Fibroblast of skin of back (primary cell): Measurements from ENCODE around the gene SKAP1.
"Not testable (repeated sequence)": the region's sequence is repeated elsewhere in the genome, so short reads cannot be mapped to it uniquely, and the experiment has no call there.

ENCODE experiments used
- DNase-seq: peaks from one replicate; pipeline ENCODE4 v3.0.0-alpha.2; 2013

SKAP1 gene

DNA sequence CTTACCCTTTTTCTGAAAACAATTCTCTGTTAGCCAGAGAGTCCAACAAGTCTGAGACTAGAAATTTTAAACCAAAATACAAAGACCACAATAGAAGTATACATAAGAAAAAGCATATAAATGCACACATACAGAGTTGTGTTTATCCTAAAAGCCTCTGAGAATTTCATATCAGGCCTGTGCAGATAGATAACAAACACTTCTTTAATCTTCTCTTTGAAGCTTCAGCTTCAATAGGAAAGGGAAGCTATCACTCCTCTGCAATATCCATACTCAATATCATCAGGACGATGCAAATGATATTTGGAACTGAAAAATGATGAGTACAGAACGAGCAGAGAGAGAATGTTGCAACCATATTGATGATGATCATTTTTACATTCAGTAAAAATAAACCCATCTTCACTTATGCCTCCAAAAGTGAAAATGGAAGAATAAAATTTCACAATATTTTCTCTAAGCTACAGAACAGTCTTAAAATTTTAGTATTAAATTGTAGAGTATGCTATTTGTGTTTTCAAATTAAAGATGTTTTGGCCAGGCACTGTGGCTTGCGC, 61.6 kb downstream of the SKAP1 start:
- DNase-seq, result no peak

DNA sequence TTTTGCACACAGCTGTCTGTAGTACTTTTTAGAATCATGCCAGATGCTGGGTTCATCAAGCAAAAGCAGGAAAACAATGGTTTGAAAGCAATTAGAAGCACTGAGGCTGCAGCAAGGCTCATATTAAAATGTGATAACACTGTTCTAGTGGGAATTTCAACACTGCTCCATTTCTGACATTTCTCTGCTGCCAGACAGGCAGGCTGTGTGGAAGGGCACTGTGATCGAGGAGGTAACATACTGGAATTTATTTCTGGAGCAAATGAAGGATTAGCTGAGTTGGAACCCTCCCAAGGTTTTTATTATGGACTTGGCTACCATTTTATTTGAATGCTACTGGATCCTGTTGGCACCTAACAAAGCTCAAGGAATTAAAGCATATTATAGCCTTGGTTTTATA, 66.9 kb downstream of the SKAP1 start:
- no peak for DNase-seq

DNA sequence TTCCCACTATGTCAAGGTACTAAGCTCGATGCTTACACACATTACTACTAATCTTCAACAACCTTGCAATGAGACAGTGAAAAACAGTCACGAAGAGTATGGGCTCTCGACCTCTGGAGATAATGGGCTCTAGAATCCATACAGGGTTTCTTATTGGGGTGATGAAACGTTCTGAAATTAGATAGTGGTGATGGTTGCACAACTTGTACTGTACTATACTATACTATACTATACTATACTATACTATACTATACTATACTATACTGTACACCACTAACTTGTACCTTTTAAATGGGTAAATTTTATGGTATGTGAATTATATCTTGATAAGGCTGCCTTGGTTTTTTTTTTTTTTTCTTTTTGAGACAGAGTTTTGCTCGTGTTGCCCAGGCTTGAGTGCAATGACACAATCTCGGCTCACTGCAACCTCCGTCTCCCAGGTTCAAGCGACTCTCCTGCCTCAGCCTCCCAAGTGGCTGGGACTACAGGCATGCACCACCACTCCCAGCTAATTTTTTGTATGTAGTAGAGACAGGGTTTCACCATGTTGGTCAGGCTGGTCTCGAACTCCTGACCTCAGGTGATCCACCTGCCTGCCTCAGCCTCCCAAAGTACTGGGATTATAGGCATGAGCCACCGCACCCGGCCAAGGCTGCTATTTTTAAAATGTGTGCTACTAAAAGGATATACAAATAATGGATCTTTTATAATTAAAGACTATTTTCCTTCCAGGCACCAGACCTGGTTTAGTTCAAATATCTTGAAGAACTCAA, 69.0 kb downstream of the SKAP1 start:
- not testable (repeated sequence) for DNase-seq

- DNase-seq, result no peak
These were observed 72.0 kb downstream of the SKAP1 start for GRCh38 chr17:48357779-48358602.

- DNase-seq, result no peak
These were observed 73.1 kb downstream of the SKAP1 start for GRCh38 chr17:48356866-48357265.

DNA sequence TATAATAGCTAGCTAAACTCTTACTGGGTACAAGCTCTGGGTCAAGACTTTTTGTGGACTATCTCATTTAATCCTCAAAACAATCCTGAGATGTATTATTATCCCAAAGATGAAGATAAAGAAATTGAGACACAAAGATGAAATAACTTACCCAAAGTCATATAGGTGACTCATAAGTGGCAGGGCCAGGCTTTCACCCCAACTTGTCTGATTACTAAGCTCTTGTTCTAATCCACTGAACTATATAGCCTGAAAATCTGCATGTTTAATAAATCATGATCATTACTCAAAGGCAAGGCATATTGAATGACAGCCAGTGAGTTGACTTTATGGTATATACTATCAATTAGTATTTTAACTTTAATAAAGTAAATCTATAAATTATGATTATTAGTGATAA, 77.4 kb downstream of the SKAP1 start:
- DNase-seq, result no peak

DNA sequence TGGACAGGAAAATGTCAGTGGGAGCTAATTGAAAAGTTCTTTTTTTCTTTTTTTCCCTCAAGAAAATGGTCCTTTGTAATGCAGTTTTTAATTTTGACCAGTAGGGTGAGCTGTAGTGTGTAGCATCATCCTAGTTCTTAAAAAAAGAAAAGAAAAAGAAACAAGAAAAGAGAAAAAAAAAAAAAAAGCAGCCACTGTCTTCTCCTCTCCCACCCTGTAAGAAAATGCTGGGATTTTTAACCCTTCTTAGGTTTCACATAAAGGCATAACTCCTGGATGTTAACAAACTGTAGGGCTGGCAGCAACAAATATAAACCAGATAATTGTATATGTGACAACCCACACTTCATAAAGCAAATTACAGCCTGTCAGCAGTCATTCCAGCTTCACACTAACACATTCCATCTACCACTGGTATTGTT, 78.1 kb downstream of the SKAP1 start:
- peak; percentile 50 for DNase-seq

DNA sequence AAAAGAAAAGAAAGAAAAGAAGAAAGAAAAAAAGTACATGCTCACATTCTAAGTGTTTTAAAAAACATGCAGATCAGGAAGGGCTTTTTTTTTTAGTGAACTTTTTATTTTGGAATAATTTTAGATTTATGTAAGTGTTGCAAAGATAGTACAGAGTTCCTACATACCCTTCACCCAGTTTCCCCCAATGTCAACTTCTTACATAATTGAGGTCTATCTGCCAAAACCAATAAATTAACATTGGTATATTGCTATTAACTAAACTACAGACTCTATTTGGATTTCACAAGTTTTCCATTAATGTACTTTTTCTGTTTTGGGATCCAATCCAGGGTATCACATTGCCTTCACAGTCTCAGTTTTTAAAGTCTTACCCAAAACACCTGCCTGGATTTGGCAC, 81.7 kb downstream of the SKAP1 start:
- DNase-seq, result no peak

- no peak for DNase-seq
These were observed 82.8 kb downstream of the SKAP1 start for GRCh38 chr17:48347177-48347576.

DNA sequence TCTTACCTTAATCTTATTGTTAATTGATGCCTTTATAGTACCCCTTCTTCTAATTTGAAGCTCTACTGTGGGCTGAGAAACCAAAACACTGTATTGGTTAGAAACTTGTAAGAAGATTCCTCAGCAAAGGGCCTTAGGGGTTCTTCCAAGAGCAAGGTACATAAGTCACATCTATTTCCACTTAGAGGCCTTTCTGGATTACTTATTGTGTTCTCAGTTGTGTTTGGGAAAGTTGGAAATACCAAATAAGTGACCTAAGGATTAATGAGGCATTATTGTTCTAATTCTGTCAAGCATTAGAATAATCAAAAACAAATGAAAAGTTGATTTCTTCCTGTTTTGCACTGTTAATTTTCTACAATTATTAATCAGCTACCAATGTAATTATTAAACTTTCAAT, 85.8 kb downstream of the SKAP1 start:
- no peak for DNase-seq

- DNase-seq, result no peak
These were observed 89.1 kb downstream of the SKAP1 start for GRCh38 chr17:48340916-48341315.

DNA sequence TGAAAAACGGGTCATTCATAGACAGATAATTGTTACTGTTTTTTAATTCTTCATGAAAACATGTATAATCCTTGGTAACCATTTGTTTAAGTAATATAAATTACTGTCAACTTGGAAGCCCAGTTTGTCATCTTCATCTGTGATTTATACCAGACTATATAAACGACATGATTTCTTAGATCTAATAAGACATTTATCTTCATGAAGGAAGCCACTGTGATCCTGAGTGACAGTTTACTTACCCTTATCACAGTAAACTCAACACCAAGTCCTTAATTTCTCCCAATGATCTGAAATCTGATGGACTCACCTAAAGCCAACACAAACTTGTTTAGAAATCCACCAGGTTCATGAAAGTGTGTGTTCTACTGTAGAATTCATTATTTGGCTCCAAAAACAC, 91.3 kb downstream of the SKAP1 start:
- DNase-seq, result no peak

GRCh38 chr17:48337903-48338302, 92.1 kb downstream of the SKAP1 start:
- DNase-seq, result not testable (repeated sequence)

- no peak for DNase-seq
These were observed 93.0 kb downstream of the SKAP1 start for GRCh38 chr17:48336986-48337385.

GRCh38 chr17:48335858-48336500, 94.0 kb downstream of the SKAP1 start:
- DNase-seq, result peak; percentile 58

DNA sequence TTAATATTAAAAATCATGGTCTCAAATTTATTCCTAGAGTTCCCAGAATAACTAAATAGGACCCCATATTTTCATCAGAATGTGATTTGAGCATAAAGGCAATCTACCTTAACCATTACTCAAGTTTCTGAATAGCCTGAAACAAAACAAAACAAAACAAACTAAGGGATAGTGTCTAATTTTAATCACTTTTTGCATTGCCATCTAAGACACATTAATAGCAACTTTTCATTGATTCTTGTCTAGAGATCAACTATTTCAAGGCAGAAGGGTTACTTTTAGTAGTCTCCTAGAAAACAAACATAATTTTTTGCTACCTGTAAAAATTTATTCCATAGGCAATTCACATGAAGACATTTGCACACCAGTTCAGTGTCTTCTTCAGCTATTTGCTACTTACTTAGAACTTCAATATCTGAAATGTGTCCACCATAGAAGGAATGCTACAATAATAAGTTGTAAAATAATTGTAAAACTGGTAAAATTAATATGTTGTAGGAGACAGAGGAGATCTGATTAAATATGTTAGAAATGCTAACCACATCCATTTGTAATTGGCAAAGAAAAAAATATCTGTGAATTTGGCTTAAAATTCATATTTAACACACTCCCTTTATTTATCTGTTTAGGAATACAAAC, 94.7 kb downstream of the SKAP1 start:
- no peak for DNase-seq

DNA sequence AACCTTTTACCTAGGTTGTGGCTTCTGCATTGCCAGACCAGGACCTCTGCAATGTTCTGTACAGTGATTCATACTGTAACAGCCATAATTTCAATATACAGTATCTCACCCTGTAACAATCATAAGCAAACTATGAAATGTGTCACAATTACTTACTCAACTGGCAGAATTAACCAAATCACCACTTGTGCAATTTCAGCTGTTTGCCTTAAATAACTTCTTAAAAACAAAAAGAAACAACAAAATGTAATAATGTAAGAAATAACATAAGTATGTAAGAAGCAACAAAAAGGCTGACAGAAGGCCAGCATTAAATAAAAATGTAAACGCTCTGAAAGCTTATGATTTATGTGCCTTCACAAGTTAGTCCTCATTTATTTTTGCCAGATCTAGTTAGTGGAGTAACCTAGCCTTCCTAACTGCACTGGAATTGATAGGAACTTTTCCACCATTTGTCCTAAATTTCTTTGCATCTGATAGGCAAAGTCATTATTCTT, 96.9 kb downstream of the SKAP1 start:
- DNase-seq, result no peak

DNA sequence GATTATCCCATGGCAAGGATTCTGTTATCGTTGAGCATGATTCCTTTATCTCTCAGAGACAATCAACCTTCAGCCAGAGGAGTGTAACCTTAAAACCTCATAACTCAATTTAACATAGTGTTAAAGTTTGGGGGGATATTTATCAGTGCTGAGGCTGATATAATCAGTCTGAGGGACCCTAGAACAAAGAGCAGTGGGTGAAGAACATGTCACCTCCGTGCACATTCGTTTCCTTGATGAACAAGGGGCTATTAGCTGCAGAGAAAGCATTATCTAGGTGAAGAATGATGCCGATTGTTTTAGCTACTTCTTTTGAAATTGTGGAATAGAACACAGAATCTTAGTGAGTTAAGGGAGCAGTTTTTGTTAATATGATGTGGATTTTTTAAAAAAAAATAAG, 99.1 kb downstream of the SKAP1 start:
- DNase-seq, result no peak

DNA sequence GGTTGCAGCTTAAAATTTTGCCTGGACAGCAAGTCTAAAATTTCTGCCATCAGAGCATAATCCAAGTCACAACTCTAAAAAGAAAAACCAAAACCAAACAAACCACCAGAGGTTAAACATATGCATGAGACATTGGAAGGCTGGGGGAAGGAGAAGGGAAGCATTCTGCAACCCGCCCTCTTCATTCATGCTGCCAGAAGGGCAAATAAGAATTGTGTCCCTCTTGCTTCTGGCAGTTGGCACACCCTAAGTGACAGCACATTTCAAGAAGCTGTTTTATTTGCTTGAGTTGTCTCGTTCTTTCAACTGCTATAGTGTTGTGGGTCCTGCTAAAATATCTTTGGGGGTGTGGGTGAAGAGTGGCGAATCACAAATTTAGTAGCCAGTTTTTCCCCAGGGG, 99.6 kb downstream of the SKAP1 start:
- DNase-seq, result no peak

DNA sequence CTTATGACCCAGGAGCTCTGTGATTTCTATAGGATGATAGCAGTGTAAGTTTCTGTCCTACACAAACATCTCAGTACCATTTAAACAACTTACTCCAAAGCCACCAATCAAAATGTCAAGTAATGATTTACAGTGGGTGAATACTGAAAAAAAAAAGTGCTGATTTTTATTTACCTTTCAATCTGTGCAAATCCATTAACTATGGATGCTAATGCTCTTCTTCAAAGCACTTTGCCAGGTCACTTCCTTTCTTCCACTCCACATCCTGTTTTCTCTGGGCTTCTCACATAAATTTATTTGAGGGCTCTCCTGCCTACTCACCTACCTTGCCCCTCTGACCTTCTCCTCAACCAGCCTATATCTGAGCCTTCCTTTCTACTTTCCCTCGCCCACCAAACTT, 101.6 kb downstream of the SKAP1 start:
- no peak for DNase-seq

GRCh38 chr17:48326310-48326709, 103.7 kb downstream of the SKAP1 start:
- no peak for DNase-seq

GRCh38 chr17:48322060-48322459, 108.0 kb downstream of the SKAP1 start:
- no peak for DNase-seq

DNA sequence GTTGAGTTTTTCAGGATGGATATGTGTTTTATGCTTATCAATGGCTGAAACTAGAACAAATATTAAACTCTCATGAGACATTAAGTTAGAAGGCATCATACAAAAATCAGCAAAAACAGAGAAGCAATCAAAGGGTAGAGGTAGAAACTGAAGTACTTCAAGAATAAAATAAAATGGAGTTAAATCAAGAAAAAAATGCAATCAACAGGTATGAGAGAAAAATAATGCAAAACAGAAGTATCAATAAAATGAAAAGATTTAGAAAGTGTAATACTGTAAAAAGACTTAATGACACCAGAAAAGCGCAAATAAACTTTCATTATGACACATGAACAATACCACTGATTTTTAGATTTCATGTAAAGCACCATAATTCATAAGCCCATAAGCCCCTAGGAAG, 112.3 kb downstream of the SKAP1 start:
- no peak for DNase-seq
